ENCODE measurements around the gene MAP4K4. TPM values are rescaled to one million over a fixed set of nuclear protein-coding genes. Genes with fewer than 3 reads are reported as not detected.

MAP4K4 gene
- total RNA-seq, 1 experiment from 2014 or later, result 2.7 TPM

GRCh38 chr2:101750688-101751087, 53.2 kb downstream of the MAP4K4 start:
- H3K4me1 ChIP-seq (ENCODE audit: low read length), result peaks cover 6% of the 10 kb centered on the region

GRCh38 chr2:101751276-101751815, 53.8 kb downstream of the MAP4K4 start:
- Histone ChIP-seq H3K9ac (ENCODE audit: low read length) (no peak overlapping the region), H3K27me3 (ENCODE audit: low read length) (no peaks in the 10 kb centered on the region), H3K27ac (ENCODE audit: low read length) (no peak overlapping the region), H3K36me3 (ENCODE audit: insufficient read depth, low read length) (no peaks in the 10 kb centered on the region), H3K9me3 (ENCODE audit: low read length) (no peaks in the 10 kb centered on the region), H3K9me2 (replicated peaks; ENCODE audit: insufficient read depth, low read length) (no peaks in the 10 kb centered on the region), H3K79me2 (ENCODE audit: low read length) (no peaks in the 10 kb centered on the region), H4K20me1 (ENCODE audit: insufficient read depth, low read depth, low read length) (no peaks in the 10 kb centered on the region), H2AFZ (ENCODE audit: low read length) (no peak overlapping the region), H3K4me2 (ENCODE audit: low read depth, low read length, poor library complexity, severe bottlenecking) (no peak overlapping the region), H3K4me3 (ENCODE audit: low read length) (no peak overlapping the region), H3K4me1 (ENCODE audit: low read length) (peaks cover 6% of the 10 kb centered on the region)
- DNase-seq, result peak; percentile 29

More at GRCh38 chr2:101750688-101751087, 53.2 kb downstream of the MAP4K4 start:
- DNase-seq, result no peak
- Histone ChIP-seq H4K20me1 (ENCODE audit: insufficient read depth, low read depth, low read length) (no peaks in the 10 kb centered on the region), H3K79me2 (ENCODE audit: low read length) (no peaks in the 10 kb centered on the region), H2AFZ (ENCODE audit: low read length) (no peak overlapping the region), H3K9ac (ENCODE audit: low read length) (no peak overlapping the region), H3K4me3 (ENCODE audit: low read length) (no peak overlapping the region), H3K27ac (ENCODE audit: low read length) (no peak overlapping the region), H3K9me2 (replicated peaks; ENCODE audit: insufficient read depth, low read length) (no peaks in the 10 kb centered on the region), H3K9me3 (ENCODE audit: low read length) (no peaks in the 10 kb centered on the region), H3K27me3 (ENCODE audit: low read length) (no peaks in the 10 kb centered on the region), H3K4me2 (ENCODE audit: low read depth, low read length, poor library complexity, severe bottlenecking) (no peak overlapping the region), H3K36me3 (ENCODE audit: insufficient read depth, low read length) (no peaks in the 10 kb centered on the region)

- no peak overlapping the region for H3K27ac ChIP-seq (ENCODE audit: low read length)
- no peak overlapping the region for H3K4me2 ChIP-seq (ENCODE audit: low read depth, low read length, poor library complexity, severe bottlenecking)
- H3K27me3 ChIP-seq (ENCODE audit: low read length), result no peaks in the 10 kb centered on the region
- no peaks in the 10 kb centered on the region for H3K36me3 ChIP-seq (ENCODE audit: insufficient read depth, low read length)
- peaks cover 6% of the 10 kb centered on the region for H3K4me1 ChIP-seq (ENCODE audit: low read length)
- no peaks in the 10 kb centered on the region for H4K20me1 ChIP-seq (ENCODE audit: insufficient read depth, low read depth, low read length)
- no peak overlapping the region for H3K9ac ChIP-seq (ENCODE audit: low read length)
- no peaks in the 10 kb centered on the region for H3K9me3 ChIP-seq (ENCODE audit: low read length)
- DNase-seq, result peak; percentile 24
- H3K79me2 ChIP-seq (ENCODE audit: low read length), result no peaks in the 10 kb centered on the region
- no peak overlapping the region for H3K4me3 ChIP-seq (ENCODE audit: low read length)
- no peaks in the 10 kb centered on the region for H3K9me2 ChIP-seq (replicated peaks; ENCODE audit: insufficient read depth, low read length)
- no peak overlapping the region for H2AFZ ChIP-seq (ENCODE audit: low read length)
Measured at GRCh38 chr2:101751875-101752619, 54.5 kb downstream of the MAP4K4 start.

- Histone ChIP-seq H3K27me3 (ENCODE audit: low read length) (no peaks in the 10 kb centered on the region), H3K36me3 (ENCODE audit: insufficient read depth, low read length) (no peaks in the 10 kb centered on the region), H3K79me2 (ENCODE audit: low read length) (no peaks in the 10 kb centered on the region), H3K9ac (ENCODE audit: low read length) (no peak overlapping the region), H3K9me2 (replicated peaks; ENCODE audit: insufficient read depth, low read length) (no peaks in the 10 kb centered on the region), H2AFZ (ENCODE audit: low read length) (no peak overlapping the region), H3K27ac (ENCODE audit: low read length) (no peak overlapping the region), H3K9me3 (ENCODE audit: low read length) (no peaks in the 10 kb centered on the region), H3K4me2 (ENCODE audit: low read depth, low read length, poor library complexity, severe bottlenecking) (no peak overlapping the region), H4K20me1 (ENCODE audit: insufficient read depth, low read depth, low read length) (no peaks in the 10 kb centered on the region), H3K4me3 (ENCODE audit: low read length) (no peak overlapping the region), H3K4me1 (ENCODE audit: low read length) (peaks cover 6% of the 10 kb centered on the region)
- peak; percentile 21 for DNase-seq
Measured at GRCh38 chr2:101752716-101753616, 55.5 kb downstream of the MAP4K4 start.

GRCh38 chr2:101753720-101754490, 56.4 kb downstream of the MAP4K4 start:
- H3K9me2 ChIP-seq (replicated peaks; ENCODE audit: insufficient read depth, low read length), result no peaks in the 10 kb centered on the region
- H4K20me1 ChIP-seq (ENCODE audit: insufficient read depth, low read depth, low read length), result no peaks in the 10 kb centered on the region
- peak; percentile 26 for DNase-seq
- no peaks in the 10 kb centered on the region for H3K27me3 ChIP-seq (ENCODE audit: low read length)
- no peaks in the 10 kb centered on the region for H3K79me2 ChIP-seq (ENCODE audit: low read length)
- no peak overlapping the region for H3K9ac ChIP-seq (ENCODE audit: low read length)
- no peak overlapping the region for H3K4me2 ChIP-seq (ENCODE audit: low read depth, low read length, poor library complexity, severe bottlenecking)
- H3K27ac ChIP-seq (ENCODE audit: low read length), result no peak overlapping the region
- H3K9me3 ChIP-seq (ENCODE audit: low read length), result no peaks in the 10 kb centered on the region
- no peaks in the 10 kb centered on the region for H3K36me3 ChIP-seq (ENCODE audit: insufficient read depth, low read length)
- H2AFZ ChIP-seq (ENCODE audit: low read length), result no peak overlapping the region
- no peak overlapping the region for H3K4me3 ChIP-seq (ENCODE audit: low read length)
- H3K4me1 ChIP-seq (ENCODE audit: low read length), result peaks cover 6% of the 10 kb centered on the region

GRCh38 chr2:101754618-101755017, 57.1 kb downstream of the MAP4K4 start:
- Histone ChIP-seq H3K9ac (ENCODE audit: low read length) (no peak overlapping the region), H3K79me2 (ENCODE audit: low read length) (no peaks in the 10 kb centered on the region), H3K27ac (ENCODE audit: low read length) (no peak overlapping the region), H4K20me1 (ENCODE audit: insufficient read depth, low read depth, low read length) (no peaks in the 10 kb centered on the region), H3K9me3 (ENCODE audit: low read length) (no peaks in the 10 kb centered on the region), H3K4me3 (ENCODE audit: low read length) (no peak overlapping the region), H3K4me2 (ENCODE audit: low read depth, low read length, poor library complexity, severe bottlenecking) (no peak overlapping the region), H3K36me3 (ENCODE audit: insufficient read depth, low read length) (no peaks in the 10 kb centered on the region), H3K4me1 (ENCODE audit: low read length) (peaks cover 6% of the 10 kb centered on the region), H3K9me2 (replicated peaks; ENCODE audit: insufficient read depth, low read length) (no peaks in the 10 kb centered on the region), H3K27me3 (ENCODE audit: low read length) (no peaks in the 10 kb centered on the region), H2AFZ (ENCODE audit: low read length) (no peak overlapping the region)
- no peak for DNase-seq

GRCh38 chr2:101756266-101756665, 58.8 kb downstream of the MAP4K4 start:
- H4K20me1 ChIP-seq (ENCODE audit: insufficient read depth, low read depth, low read length), result no peaks in the 10 kb centered on the region
- H3K9ac ChIP-seq (ENCODE audit: low read length), result no peak overlapping the region
- H3K9me2 ChIP-seq (replicated peaks; ENCODE audit: insufficient read depth, low read length), result no peaks in the 10 kb centered on the region
- peaks cover 6% of the 10 kb centered on the region for H3K4me1 ChIP-seq (ENCODE audit: low read length)
- no peaks in the 10 kb centered on the region for H3K36me3 ChIP-seq (ENCODE audit: insufficient read depth, low read length)
- H2AFZ ChIP-seq (ENCODE audit: low read length), result no peak overlapping the region
- no peak overlapping the region for H3K27ac ChIP-seq (ENCODE audit: low read length)
- no peaks in the 10 kb centered on the region for H3K79me2 ChIP-seq (ENCODE audit: low read length)
- DNase-seq, result no peak
- H3K4me3 ChIP-seq (ENCODE audit: low read length), result no peak overlapping the region
- no peaks in the 10 kb centered on the region for H3K27me3 ChIP-seq (ENCODE audit: low read length)
- H3K4me2 ChIP-seq (ENCODE audit: low read depth, low read length, poor library complexity, severe bottlenecking), result no peak overlapping the region
- no peaks in the 10 kb centered on the region for H3K9me3 ChIP-seq (ENCODE audit: low read length)
